K562 (cell line): ENCODE measurements around the gene ZC3H10. TPM values are rescaled to one million over a fixed set of nuclear protein-coding genes. Genes with fewer than 3 reads are reported as not detected.

ENCODE experiments used
- ATF7 ChIP-seq: fragments of 450-650 bp; IDR thresholded peaks from 2 replicates; pipeline ENCODE4 v1.7.1; 2014; ENCODE audit warnings: mild to moderate bottlenecking, moderate library complexity
- C11orf30 ChIP-seq: fragments of 450-650 bp; IDR thresholded peaks from 2 replicates; pipeline ENCODE4 v1.6.1; 2016; ENCODE audit warnings: low read depth, mild to moderate bottlenecking
- CREBBP ChIP-seq: IDR thresholded peaks from one replicate; pipeline ENCODE4 v1.6.1; 2012; ENCODE audit warnings: low read depth, mild to moderate bottlenecking, control low read depth, inconsistent platforms, low read length
- ETV1 ChIP-seq: fragments of 450-650 bp; conservative IDR thresholded peaks from 2 replicates; pipeline ENCODE4 v1.6.1; 2016; ENCODE audit warnings: missing genetic modification characterization, control low read depth, low read depth, missing compliant biosample characterization
- EWSR1 ChIP-seq: fragments of 450-650 bp; IDR thresholded peaks from 2 replicates; pipeline ENCODE4 v1.6.1; 2018; ENCODE audit warnings: borderline replicate concordance, mild to moderate bottlenecking, low read depth, moderate library complexity; ENCODE audit not compliant: partially characterized antibody
- EZH2 ChIP-seq: IDR thresholded peaks from 2 replicates; pipeline ENCODE4 v1.6.1; 2012; ENCODE audit warnings: low read depth, mild to moderate bottlenecking, inconsistent platforms, low read length, borderline replicate concordance
- HDAC2 ChIP-seq: fragments of 450-650 bp; IDR thresholded peaks from 2 replicates; pipeline ENCODE4 v1.6.1; 2016; ENCODE audit warnings: mild to moderate bottlenecking
- MCM5 ChIP-seq: fragments of 450-650 bp; IDR thresholded peaks from 2 replicates; pipeline ENCODE4 v1.6.1; 2016; ENCODE audit warnings: low read depth
- POLR2H ChIP-seq: IDR thresholded peaks from 2 replicates; pipeline ENCODE4 v1.6.1; 2016; ENCODE audit warnings: missing genetic modification characterization, low read depth, mild to moderate bottlenecking, control low read depth, missing compliant biosample characterization, moderate library complexity
- PTBP1 ChIP-seq: fragments of 200-400 bp; formaldehyde crosslinking; IDR thresholded peaks from 2 replicates; pipeline ENCODE4 v1.6.1; 2017; ENCODE audit warnings: low read depth, low read length
- RBM15 ChIP-seq: fragments of 200-400 bp; formaldehyde crosslinking; IDR thresholded peaks from 2 replicates; pipeline ENCODE4 v1.6.1; 2018; ENCODE audit warnings: mild to moderate bottlenecking, low read length, moderate library complexity; ENCODE audit not compliant: insufficient read depth
- SAFB2 ChIP-seq: fragments of 200-400 bp; formaldehyde crosslinking; IDR thresholded peaks from 2 replicates; pipeline ENCODE4 v1.6.1; 2018; ENCODE audit warnings: borderline replicate concordance, low read length, low read depth, moderate library complexity; ENCODE audit not compliant: severe bottlenecking
- TBP ChIP-seq: optimal IDR thresholded peaks from 2 replicates; pipeline ENCODE3; 2011; ENCODE audit warnings: low read depth, low read length, improper control_type of control experiment
- U2AF2 ChIP-seq: fragments of 200-400 bp; formaldehyde crosslinking; optimal IDR thresholded peaks from 2 replicates; pipeline ENCODE3; 2017; ENCODE audit warnings: low read depth, mild to moderate bottlenecking, low read length
- ZBTB8A ChIP-seq: fragments of 450-650 bp; IDR thresholded peaks from 2 replicates; pipeline ENCODE4 v1.6.1; 2018; ENCODE audit warnings: mild to moderate bottlenecking, moderate library complexity; ENCODE audit not compliant: partially characterized antibody
- ZNF696 ChIP-seq: fragments of 250-450 bp; sonication (Bioruptor Pico); conservative IDR thresholded peaks from 2 replicates; pipeline ENCODE4 v1.4.0; 2020; ENCODE audit warnings: mild to moderate bottlenecking, moderate library complexity
- ZNF766 ChIP-seq: fragments of 200-800 bp; sonication (Bioruptor generic); conservative IDR thresholded peaks from 2 replicates; pipeline ENCODE4 v1.6.1; 2016; ENCODE audit warnings: missing genetic modification characterization, missing compliant biosample characterization
- ZNF77 ChIP-seq: fragments of 250-450 bp; sonication (Bioruptor Pico); IDR thresholded peaks from 2 replicates; pipeline ENCODE4 v1.5.0; 2020
- polyA plus RNA-seq, 8 experiments: library from polyadenylated mRNA; depleted of rRNA in 4 of 8; stranded (reverse) in 5 of 8; unstranded in 3 of 8; fragments of >200 nt; fragmentation: Nextera tagmentation in 2 of 8; fragmentation: Illumina TruSeq in 1 of 8; extraction: Ambion mirVana in 2 of 8; extraction: Trizol in 1 of 8; gene quantifications; 2 replicates each; pipeline versions ENCODE4 v1.2.1 to v1.2.3, GENCODE V29; 2011 to 2014; ENCODE audit warnings: inconsistent platforms in 1 of 8, missing spikeins in 1 of 8
- total RNA-seq, 7 experiments: library from RNA; depleted of rRNA in 6 of 7; stranded (reverse); fragments of >200 nt in 6 of 7; fragmentation: Illumina TruSeq in 2 of 7; extraction: Trizol in 2 of 7; gene quantifications; 2 replicates each; pipeline versions ENCODE4 v1.2.1 to v1.2.3, GENCODE V29; 2011 to 2021; ENCODE audit warnings: low replicate concordance in 1 of 7
- TF ChIP-seq, protein P1 (sequence below): fragments of 200-800 bp; sonication (Bioruptor generic); IDR thresholded peaks from 2 replicates; pipeline ENCODE4 v1.6.1; 2017; ENCODE audit warnings: missing genetic modification characterization, missing compliant biosample characterization
- TF ChIP-seq, protein P2 (sequence below), 2 experiments: fragments of 200-800 bp in 1 of 2; sonication (Bioruptor generic) in 1 of 2; sonication (generic) in 1 of 2; formaldehyde crosslinking in 1 of 2; IDR thresholded peaks in 1 of 2; conservative IDR thresholded peaks in 1 of 2; 2 replicates each; pipeline versions ENCODE4 v1.5.0 to v1.6.1; 2016 to 2020; ENCODE audit warnings: missing compliant biosample characterization in 1 of 2, missing genetic modification characterization in 1 of 2, missing genetic modification reagents in 1 of 2
- TF ChIP-seq, protein P3 (sequence below): fragments of 450-650 bp; IDR thresholded peaks from 2 replicates; pipeline ENCODE4 v1.6.1; 2014; ENCODE audit warnings: low read depth, mild to moderate bottlenecking, moderate library complexity, borderline replicate concordance
- TF ChIP-seq, protein P4 (sequence below): sonication (generic); formaldehyde crosslinking; IDR thresholded peaks from 2 replicates; pipeline ENCODE4 v1.8.1; 2023; ENCODE audit warnings: mild to moderate bottlenecking, missing genetic modification reagents

ZC3H10 gene
- total and polyA plus RNA-seq, 9 of the 15 experiments (the other 6 are each of a cell fraction or from before 2014, with no cell fraction given), result 0.31 to 4.1 (median 1.6) TPM

DNA sequence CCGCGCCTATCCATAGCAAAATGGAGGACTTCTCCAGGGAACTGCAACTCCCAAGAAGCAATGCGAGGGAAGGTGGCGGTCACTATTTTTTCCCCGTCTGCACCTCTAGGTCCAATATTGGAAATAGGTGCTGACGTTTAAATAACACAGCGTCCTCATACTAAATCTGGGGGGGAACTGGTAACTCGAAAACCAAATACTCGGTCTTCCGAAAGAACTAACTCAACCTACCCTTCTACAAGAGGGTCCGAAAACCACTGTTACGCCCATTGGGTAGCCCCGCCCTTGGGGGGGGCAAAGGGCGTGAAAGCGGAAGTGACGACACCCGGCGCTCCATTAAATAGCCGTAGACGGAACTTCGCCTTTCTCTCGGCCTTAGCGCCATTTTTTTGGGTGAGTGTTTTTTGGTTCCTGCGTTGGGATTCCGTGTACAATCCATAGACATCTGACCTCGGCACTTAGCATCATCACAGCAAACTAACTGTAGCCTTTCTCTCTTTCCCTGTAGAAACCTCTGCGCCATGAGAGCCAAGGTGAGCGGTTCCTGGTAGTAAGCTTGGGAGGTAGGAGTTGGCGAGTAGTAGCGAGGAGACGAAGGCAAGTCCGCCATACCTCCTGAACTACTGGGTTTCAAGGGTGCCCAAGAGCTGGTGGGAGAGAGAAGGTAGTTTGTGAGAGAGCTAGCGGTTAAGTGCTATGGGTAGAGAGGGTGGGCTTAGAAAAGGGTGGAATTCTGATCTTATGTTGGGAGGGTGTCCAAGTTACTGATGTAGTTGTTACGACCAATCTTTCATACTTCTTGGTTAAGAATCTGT lies 1.6 kb upstream of the ZC3H10 start, which contains the start of gene RPL41 (continued):
- TF ChIP-seq ZNF77, result no peak
- peak; percentile 55; the same call in 1 of the 2 replicates for TF ChIP-seq C11orf30
- no peak for TF ChIP-seq HDAC2
- no peak for TF ChIP-seq EWSR1
- TF ChIP-seq TBP, result no peak
- TF ChIP-seq, protein P1, sequence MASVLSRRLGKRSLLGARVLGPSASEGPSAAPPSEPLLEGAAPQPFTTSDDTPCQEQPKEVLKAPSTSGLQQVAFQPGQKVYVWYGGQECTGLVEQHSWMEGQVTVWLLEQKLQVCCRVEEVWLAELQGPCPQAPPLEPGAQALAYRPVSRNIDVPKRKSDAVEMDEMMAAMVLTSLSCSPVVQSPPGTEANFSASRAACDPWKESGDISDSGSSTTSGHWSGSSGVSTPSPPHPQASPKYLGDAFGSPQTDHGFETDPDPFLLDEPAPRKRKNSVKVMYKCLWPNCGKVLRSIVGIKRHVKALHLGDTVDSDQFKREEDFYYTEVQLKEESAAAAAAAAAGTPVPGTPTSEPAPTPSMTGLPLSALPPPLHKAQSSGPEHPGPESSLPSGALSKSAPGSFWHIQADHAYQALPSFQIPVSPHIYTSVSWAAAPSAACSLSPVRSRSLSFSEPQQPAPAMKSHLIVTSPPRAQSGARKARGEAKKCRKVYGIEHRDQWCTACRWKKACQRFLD (CRISPR knock-in tag), result no peak
- TF ChIP-seq SAFB2, result no peak
- TF ChIP-seq, protein P2, sequence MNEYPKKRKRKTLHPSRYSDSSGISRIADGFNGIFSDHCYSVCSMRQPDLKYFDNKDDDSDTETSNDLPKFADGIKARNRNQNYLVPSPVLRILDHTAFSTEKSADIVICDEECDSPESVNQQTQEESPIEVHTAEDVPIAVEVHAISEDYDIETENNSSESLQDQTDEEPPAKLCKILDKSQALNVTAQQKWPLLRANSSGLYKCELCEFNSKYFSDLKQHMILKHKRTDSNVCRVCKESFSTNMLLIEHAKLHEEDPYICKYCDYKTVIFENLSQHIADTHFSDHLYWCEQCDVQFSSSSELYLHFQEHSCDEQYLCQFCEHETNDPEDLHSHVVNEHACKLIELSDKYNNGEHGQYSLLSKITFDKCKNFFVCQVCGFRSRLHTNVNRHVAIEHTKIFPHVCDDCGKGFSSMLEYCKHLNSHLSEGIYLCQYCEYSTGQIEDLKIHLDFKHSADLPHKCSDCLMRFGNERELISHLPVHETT (CRISPR knock-in tag; conservative IDR thresholded peaks at IDR 0.05 in 1 of 2, IDR thresholded peaks at IDR 0.05 in 1 of 2), result peak in 1 of 2 experiments; percentile 78; a peak in 2 of 4 replicates
- TF ChIP-seq RBM15, result no peak
- no peak; the same call in 1 of the 2 replicates for TF ChIP-seq ZNF766
- TF ChIP-seq ZBTB8A, result no peak
- peak; percentile 98 for TF ChIP-seq POLR2H (tag)
- no peak for TF ChIP-seq PTBP1
- no peak for TF ChIP-seq CREBBP
- TF ChIP-seq, protein P3, sequence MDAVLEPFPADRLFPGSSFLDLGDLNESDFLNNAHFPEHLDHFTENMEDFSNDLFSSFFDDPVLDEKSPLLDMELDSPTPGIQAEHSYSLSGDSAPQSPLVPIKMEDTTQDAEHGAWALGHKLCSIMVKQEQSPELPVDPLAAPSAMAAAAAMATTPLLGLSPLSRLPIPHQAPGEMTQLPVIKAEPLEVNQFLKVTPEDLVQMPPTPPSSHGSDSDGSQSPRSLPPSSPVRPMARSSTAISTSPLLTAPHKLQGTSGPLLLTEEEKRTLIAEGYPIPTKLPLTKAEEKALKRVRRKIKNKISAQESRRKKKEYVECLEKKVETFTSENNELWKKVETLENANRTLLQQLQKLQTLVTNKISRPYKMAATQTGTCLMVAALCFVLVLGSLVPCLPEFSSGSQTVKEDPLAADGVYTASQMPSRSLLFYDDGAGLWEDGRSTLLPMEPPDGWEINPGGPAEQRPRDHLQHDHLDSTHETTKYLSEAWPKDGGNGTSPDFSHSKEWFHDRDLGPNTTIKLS, result peak; percentile 86
- peak; percentile 92 for TF ChIP-seq ATF7
- TF ChIP-seq U2AF2, result no peak
- no peak for TF ChIP-seq MCM5
- peak; percentile 72 for TF ChIP-seq ETV1
- no peak for TF ChIP-seq ZNF696 (CRISPR knock-in tag)
- TF ChIP-seq, protein P4, sequence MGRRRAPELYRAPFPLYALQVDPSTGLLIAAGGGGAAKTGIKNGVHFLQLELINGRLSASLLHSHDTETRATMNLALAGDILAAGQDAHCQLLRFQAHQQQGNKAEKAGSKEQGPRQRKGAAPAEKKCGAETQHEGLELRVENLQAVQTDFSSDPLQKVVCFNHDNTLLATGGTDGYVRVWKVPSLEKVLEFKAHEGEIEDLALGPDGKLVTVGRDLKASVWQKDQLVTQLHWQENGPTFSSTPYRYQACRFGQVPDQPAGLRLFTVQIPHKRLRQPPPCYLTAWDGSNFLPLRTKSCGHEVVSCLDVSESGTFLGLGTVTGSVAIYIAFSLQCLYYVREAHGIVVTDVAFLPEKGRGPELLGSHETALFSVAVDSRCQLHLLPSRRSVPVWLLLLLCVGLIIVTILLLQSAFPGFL (CRISPR knock-in tag), result no peak
- TF ChIP-seq EZH2, result no peak
